GM18502 (cell line): ENCODE results near the gene SRSF3.

Experiments
- ATAC-seq: cut with Tn5 transposase; IDR thresholded peaks from one replicate; pipeline ENCODE4 v1.9.1; 2021; ENCODE audit warnings: mild to moderate bottlenecking; ENCODE audit not compliant: unreplicated experiment, poor library complexity

The SRSF3 gene

DNA sequence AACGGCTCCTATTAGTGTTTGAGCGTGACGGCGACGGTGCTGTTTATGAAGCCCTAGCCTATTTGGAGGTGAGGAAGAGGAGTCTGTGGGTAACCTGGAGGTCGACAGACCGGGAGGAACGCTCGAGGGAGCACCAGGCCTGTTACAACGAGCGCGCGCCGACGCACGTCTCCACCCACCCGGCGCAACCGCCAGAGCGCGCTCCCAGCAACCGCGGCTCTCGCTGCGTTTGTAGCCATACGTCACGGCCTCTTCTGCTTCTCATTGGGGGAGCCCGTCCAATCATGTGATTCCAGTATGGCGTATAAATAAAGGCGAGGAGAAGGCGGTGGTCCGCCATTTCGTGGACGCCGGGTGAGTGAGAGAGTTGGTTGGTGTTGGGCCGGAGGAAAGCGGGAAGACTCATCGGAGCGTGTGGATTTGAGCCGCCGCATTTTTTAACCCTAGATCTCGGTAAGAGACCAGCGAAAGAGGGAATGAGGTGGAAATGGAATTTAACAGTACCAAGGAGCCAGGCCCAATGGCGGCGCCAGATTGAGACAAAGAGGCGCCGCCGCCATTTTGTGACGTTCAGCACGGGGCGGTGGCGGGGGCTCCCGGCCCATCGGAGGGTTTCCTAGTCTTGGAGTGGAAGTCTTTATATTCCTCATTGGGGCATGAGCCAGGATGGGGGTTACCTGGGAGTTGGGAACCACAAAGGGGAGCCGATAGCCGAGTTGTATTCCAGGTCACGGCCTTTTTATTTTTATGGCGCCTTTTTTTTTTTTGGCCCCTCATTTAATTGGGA is at the start of gene SRSF3:
Gene SRSF3 (plus strand): TSS at position 334 of the 787 bp plus-strand sequence. CDS start 2,401 bp downstream, outside the sequence.
- peak; percentile 85 for ATAC-seq

DNA sequence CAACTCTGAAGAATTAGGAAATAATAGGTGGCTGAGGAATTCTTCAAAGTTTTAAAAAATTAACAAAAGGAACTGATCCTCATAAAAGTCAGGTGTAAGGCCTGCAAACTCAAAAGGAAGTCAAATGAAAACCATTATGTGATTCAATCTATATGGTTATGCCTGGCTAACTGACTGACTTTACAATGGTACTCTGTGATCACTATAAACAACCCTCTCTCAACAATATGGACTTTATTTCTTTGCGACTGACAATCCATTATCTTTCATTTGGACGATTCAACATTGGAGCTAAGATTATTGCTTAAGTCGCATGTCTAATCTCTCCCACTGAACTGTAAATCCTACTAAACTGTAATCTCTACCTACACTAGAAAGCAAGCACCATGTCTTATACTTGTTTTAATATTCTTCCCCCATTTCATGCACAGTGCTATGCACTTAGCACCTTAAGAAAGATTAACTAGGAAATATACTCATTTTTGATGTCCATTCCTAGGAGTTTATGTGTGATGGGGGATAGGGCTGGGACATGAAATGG is 48.3 kb upstream of the SRSF3 start:
- ATAC-seq, result no peak

DNA sequence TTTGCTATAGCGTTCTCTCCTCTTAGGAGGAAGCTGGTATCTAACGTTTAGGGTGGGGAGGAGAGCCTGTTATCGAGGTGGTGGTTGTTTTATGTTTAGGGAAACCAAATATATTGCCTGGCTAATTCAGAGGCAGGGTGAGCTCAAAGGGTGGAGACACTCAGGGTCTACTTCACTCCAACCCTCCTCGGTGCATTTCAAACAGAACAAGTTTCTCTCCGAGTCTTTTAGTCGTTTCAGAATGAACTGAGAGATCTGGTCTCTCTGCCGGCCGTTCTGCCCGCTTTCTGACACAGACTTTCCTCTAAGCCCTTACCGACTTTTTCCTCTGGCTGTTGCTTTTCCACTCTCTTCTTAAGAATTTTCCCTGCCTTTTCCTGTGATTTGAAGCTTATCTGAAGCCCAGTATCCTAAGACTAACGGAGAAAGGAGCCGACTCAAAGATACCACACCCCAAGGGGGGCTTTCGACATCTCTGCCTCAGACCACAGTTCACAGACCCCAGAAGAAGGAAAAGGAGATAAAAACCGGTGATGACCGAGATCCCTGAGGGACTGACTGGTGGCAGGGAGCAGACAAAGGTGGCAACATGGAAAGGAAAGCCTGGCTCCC is 47.7 kb upstream of the SRSF3 start:
- no peak for ATAC-seq

DNA sequence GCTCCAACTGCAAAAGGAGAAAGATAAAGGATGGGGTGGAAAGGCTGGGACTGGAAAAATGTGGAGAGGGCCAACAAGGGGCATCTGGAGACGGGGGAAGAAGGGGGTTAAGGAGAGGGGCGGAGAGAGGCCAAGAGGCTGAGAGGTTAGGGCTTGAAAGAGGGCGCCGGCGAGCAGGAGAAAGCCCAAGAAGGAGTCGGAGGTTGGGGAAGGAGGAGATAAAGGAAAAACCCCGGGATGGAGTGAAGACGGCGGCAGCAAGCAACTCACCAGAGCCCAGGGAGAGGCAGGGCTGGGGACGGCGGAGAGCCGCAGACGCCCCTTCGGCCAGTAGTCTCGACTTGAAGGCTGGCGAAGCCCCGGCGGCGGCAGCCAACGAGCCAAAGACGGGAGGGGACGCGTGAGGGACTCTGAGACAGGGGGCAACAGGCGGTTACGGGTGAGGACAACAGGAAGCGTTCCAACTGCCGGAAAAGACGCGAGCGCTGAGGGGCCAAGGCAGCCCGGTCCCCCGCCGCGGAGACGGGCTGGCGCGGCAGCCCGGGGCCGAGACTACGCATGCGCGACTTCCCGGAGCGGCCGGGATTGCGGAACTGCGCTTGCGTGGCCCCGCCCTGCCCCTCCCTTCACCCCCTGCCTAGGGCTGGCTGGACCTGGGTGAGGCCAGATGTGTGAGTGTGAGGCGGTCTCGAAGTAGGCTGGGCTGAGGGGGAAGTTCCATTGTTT is 47.1 kb upstream of the SRSF3 start, which contains the start of gene STK38:
Gene STK38 (minus strand): TSS at position 560 of the 726 bp plus-strand sequence. CDS start 7,277 bp downstream, outside the sequence.
- ATAC-seq, result peak; percentile 79

DNA sequence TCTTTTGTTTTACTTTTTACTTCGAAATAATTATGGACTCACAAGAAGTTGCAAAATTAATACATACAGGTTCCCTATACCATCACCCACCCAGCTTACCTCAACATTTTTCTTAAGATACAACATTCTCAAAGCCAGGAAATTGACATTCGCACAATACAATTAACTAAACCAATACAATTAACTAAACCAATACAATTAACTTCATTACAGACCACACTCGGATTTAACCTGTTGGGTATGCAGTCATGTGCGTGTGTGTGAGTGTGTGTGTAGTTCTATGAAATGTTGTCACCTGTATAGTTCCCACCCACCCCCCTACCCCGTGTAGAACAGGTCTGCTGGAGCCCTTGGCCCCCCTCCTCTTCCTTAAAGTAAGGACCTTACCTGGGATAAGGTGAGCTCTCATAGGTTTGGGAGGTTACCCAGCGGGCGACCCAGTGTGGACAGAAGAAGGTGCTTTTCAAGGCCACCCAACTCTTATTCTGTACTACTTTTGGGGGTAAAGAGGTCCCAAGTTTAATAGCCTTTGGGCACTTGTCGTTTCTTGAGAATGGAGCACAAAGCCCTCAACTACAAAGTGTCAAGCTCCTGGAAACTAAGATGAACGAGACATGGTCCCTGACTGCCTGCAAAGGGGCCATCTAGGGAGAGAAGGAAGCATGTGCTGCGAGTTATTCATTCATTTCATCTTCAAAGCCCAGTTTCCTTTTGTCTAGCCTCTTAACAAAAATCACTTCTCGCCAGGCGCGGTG is 46.3 kb upstream of the SRSF3 start:
- no peak for ATAC-seq

DNA sequence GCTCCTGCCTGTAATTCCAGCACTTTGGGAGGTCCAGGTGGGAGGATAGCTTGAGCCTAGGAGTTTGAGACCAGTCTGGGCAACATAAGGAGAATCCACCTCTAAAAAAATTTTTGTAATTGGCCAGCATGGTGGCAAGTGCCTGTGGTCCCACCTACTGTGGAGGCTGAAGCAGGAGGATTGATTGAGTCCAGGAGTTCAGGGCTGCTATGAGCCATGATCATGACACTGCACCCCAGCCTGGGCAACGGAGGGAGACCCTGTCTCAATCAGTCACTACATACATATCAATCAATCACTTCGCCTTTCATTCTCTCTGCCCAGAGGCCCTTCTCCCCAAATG is 45.8 kb upstream of the SRSF3 start:
- ATAC-seq, result no peak

DNA sequence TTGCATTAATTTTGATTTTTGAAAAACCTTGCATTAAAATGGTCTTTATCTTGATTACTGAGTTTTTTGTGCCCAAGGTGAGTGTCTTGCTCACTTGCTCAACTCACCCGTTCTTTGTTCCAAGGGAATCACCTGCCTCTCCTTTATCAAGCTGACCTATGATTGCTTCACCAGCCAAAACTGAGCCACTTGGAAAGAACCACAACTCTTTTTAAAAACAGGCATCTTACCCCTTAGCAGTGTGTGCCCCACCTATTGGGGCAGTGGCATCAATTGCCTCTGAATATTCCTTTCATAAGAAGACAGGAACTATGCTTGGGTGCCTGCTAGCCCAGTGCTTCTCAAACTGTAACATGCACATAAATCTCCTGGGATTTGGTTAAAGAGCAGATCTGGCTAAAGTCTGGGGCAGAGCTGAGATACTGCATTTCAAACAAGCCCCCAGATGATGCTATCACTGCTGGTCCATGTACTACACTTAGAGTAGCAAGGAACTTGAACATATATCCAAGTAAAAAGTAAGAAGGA is 43.6 kb upstream of the SRSF3 start:
- ATAC-seq, result no peak

DNA sequence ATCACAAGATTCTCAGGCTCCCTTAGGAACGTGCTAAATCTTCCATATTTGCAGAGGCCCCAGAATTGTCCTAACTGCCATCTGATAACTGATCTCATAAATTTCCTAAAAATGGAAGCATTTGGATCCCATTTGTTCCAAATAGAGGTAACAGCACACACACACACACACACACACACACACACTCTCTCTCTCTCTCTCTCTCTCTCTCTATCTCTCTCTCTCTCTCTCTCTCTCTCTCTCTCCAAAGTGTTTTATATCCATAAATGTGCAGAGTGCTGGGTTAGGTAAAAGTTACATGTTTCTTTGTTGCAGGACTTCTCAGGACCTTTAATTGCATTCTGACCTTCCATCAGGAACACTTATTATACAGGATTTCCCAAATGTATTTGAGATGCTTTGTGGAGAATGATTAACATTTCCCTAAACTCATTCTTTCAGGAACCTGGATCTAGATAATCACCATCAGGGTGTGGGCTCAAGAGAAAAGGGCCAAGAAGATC is 38.4 kb upstream of the SRSF3 start:
- ATAC-seq, result no peak

DNA sequence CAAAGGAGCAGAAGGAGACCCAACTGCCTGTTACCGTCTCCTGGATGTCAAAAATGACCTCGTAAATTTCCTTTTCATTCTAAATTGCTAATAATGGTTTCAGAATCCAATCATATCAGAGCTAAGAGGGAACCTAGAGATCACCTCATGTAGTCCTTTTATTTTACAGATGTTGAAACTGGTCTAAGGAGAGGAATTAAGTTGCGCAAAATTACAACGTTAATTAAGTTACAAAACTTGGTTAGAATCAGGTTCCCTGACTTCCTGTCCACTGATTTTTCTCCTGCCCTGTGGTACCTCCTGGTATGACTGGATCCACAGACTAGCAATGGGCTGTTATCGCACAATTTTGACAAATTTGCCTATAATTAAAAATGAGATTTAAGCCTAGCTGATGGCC is 37.9 kb upstream of the SRSF3 start:
- ATAC-seq, result no peak

DNA sequence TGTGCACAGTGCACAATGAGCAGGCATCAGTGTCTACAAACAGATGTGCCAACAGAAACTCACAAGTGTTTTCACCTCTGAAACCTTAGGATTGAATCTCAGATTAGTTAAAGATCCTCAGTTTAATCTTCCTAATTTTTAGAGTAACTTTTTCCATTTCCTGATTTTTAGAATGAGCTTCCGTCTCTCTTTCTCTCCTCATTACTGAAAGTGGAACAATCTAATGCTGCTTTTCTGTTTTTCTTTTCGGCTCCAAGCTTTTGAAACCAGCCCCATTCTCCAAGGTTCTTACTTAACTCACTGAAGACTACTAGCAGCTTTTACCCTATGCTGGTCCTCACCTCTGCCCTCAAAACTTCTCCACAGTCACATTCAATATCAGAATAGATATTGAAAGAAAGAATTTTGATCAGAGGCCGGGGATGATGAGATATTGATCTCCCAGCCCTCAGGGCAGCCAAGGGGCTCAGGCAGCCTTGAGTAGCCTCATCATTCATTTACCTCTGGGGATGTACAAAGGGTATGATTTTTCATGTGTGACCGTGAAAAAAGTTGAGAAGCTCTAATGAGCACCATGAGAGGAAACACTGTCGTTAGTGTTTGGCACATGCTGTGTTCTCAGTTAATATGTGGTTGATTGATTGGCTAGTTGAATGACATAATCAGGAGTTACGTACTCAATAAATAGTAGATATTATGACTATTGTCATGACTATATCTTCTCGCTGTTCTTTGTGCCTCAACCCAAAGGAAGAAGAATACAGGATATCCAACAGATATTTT is 35.0 kb upstream of the SRSF3 start:
- no peak for ATAC-seq

DNA sequence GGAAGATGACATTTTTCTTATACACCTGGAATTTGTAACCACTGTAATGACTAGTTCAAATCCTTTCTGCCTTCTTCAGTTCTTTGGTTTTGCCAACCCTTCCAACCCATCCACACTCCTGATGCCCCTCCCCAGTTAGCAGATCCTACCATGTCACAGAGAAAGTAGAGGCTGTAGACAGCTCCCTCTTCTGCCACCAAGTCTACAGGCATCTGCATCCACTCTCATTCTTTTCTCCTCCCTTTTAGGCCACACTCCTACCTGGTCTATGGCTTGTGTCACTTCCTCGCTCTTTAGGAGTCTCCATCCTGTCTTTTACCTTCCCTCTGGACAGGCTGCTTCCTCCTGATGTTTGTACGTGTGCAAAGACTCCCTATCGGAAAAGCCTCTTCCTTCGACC is 33.3 kb upstream of the SRSF3 start:
- ATAC-seq, result no peak

DNA sequence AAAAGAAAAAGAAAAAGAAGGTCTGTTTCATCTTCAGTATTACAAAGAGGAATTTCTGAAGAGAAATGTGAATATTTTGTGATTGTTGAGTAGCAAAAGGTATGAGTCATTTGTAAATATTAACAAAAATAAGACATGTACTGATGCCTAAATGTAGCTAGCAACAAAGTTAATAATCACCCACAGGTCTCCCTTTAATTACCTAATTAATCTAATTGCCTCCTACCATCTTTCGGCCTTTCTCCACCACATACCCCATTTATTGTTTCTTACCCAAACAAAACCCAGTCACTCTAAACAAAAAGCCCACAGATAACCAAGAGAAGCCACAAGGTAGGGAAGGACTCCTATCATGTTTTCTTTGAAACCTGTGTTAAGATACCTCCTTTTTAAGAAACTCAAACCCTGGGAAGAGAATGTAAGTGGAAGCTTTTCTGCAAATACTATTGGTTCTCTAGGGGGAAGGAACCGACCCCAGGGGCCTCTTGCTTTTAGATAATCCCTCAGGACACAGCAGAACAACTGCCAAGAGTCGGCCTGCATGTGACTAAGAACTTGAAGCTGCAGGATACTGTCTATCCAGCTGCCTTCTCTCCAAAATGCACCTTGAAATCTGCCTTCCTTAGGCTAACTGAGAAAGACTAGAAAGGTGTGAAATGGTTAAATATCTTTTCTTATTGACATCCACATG is 30.8 kb upstream of the SRSF3 start:
- ATAC-seq, result no peak

DNA sequence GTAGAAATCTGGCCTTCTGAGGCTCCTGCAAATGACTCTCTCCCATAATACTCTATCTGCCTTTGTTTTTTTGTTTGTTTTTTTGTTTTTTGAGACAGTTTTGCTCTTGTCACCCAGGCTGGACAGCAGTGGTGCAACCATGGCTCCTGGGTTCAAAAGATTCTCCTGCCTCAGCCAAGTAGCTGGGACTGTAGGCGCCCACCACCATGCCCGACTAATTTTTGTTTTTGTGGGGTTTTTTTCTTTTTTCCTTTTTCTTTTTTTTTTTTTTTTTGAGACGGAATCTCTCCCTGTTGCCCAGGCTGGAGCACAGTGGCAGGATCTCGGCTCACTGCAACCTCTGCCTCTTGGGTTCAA is 30.3 kb upstream of the SRSF3 start:
- ATAC-seq, result no peak

DNA sequence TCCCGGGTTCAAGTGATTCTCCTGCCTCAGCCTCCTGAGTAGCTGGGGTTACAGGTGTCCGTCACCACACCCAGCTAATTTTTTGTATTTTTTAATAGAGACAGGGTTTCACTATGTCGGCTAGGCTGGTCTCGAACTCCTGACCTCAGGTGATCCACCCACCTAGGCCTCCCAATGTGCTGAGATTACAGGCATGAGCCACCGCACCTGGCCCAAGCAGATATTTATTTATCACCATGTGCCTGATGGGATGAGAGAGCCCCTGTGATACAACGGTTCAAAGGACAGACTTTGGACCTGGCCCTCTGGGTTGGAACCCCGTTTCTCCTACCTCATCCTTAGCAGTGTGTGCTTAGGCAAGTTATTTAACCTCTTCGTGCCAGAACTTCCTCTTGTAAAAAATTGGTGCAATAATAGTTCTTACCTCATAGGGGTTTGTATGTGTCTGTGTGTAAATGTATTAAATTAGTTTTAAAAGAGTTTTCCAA is 27.7 kb upstream of the SRSF3 start:
- no peak for ATAC-seq

DNA sequence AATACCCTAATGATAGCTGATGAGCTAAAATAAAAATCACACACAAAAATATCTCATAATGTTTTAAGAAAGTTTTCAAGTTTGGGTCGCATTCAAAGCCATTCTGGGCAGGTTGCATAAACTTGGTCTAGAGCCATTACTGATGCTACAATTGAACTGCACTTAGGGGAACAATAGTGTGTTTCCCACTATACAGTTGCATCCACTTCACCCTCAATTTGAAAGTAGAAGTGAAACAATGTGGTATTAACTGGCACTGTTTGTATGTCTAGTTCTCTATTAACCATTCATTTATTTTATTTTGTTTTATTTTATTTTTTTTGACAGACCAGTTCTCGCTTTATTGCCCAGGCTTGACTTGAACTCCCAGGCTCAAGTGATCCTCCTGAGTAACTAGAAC is 23.9 kb upstream of the SRSF3 start:
- no peak for ATAC-seq

DNA sequence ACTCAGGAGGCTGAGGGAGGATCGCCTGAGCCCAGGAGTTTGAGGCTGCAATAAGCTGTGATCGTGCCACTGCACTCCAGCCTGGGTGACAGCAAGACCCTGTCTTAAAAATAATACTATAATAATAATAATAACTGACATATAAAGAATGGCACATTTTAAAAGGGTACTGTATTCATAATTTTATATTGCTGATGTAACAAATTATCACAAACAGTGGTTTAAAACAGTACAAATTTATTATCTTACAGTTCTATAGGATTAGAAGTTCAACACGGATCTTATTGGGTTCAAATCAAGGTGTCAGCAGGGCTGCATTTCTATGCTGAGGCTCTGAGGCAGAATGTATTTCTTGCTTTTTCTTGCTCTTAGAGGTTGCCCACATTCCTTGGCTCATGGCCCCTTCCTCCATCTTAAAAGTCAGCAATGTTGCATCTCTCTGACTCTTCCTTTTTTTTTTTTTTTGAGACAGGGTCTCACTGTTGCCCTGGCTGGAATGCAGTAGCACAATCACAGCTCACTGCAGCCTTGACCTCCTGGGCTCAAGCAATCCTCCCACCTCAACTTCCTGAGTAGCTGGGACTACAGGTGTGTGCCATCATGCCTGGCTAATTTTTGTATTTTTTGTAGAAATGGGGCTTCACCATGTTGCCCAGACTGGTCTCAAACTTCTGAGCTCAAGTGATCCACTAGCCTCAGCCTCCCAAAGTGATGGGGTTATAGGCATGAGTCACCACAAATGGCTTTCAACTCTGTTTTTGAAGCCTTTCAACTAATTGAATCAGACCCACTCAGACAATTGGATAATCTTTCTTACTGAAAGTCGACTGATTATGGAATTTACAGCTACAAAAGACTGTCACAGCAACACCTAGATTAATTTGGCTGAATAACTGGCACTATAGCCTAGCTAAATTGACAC is 22.8 kb upstream of the SRSF3 start:
- ATAC-seq, result no peak
